B cell (primary cell): ENCODE data around the gene MSX1. TPM values are rescaled to one million over a fixed set of nuclear protein-coding genes. Genes with fewer than 3 reads are reported as not detected.

Source experiments
- ATAC-seq: fragments of 200-7000 bp; cut with Tn5 transposase; one replicate; pipeline ENCODE4 v1.10.0; 2021; ENCODE audit warnings: low read depth, mild to moderate bottlenecking, moderate number of reproducible peaks, moderate library complexity
- CTCF ChIA-PET: fragments of 350-600 bp; sonication (Branson Sonifier 250); formaldehyde crosslinking; loops from one replicate; lab custom pipeline; 2021; ENCODE audit warnings: antibody characterized with exemption, inconsistent platforms; lab: Charles Lee
- POLR2A ChIA-PET: fragments of 350-600 bp; sonication (Branson Sonifier 250); formaldehyde crosslinking; loops from one replicate; lab custom pipeline; 2021; ENCODE audit warnings: antibody characterized with exemption; lab: Charles Lee
- DNase-seq: peaks from one replicate; pipeline ENCODE4 v3.0.0; 2013
- H2AFZ ChIP-seq: 2 replicates; pipeline ENCODE4 v1.6.1; 2012; ENCODE audit warnings: mild to moderate bottlenecking, low read depth, low read length; ENCODE audit not compliant: insufficient read depth, poor library complexity, severe bottlenecking
- H3K27ac ChIP-seq, 2 donors: 1 replicate in 1 of 2; 2 replicates in 1 of 2; pipeline ENCODE4 v1.5.1; 2012 to 2013; ENCODE audit warnings: low read length in 2 of 2, mild to moderate bottlenecking in 2 of 2, moderate library complexity in 1 of 2
- H3K27me3 ChIP-seq, 4 experiments: fragments of 200-600 bp in 1 of 4; sonication (generic) in 1 of 4; replicated peaks in 1 of 4; 1 replicate in 2 of 4; 2 replicates in 2 of 4; pipeline versions ENCODE4 v1.6.1 to v1.7.0; 2013 to 2016; ENCODE audit warnings: low read length in 3 of 4, mild to moderate bottlenecking in 2 of 4, mixed read lengths in 1 of 4, moderate library complexity in 1 of 4; ENCODE audit not compliant: insufficient read depth in 4 of 4, control insufficient read depth in 3 of 4; ENCODE audit errors: control extremely low read depth in 1 of 4
- H3K36me3 ChIP-seq, 2 experiments: replicated peaks in 1 of 2; 1 replicate in 1 of 2; 2 replicates in 1 of 2; pipeline versions ENCODE4 v1.6.1 to v1.7.1; 2013; ENCODE audit warnings: low read length in 1 of 2; ENCODE audit not compliant: insufficient read depth in 2 of 2, control insufficient read depth in 1 of 2; ENCODE audit errors: control extremely low read depth in 1 of 2, extremely low read depth in 1 of 2
- H3K4me1 ChIP-seq, 2 donors: fragments of 200-600 bp in 1 of 2; sonication (generic) in 1 of 2; 1 replicate in 1 of 2; 2 replicates in 1 of 2; pipeline versions ENCODE4 v1.5.1 to v1.6.1; 2013 to 2017; ENCODE audit warnings: low read length in 2 of 2; ENCODE audit not compliant: control insufficient read depth in 2 of 2, insufficient read depth in 2 of 2
- H3K4me2 ChIP-seq: replicated peaks from 2 replicates; pipeline ENCODE3; 2012; ENCODE audit warnings: mild to moderate bottlenecking, low read depth, low read length; ENCODE audit not compliant: poor library complexity, severe bottlenecking
- H3K4me3 ChIP-seq, 5 experiments: fragments of 200-600 bp in 1 of 5; sonication (generic) in 1 of 5; 1 replicate in 3 of 5; 2 replicates in 2 of 5; pipeline versions ENCODE4 v1.5.1 to v1.7.0; 2011 to 2016; ENCODE audit warnings: low read length in 4 of 5, mild to moderate bottlenecking in 4 of 5, low read depth in 2 of 5, control low read depth in 1 of 5, moderate library complexity in 1 of 5; ENCODE audit not compliant: insufficient read depth in 1 of 5; ENCODE audit errors: control extremely low read depth in 1 of 5, extremely low read depth in 1 of 5
- H3K79me2 ChIP-seq: fragments of 200-600 bp; sonication (generic); one replicate; pipeline ENCODE4 v1.6.0; 2016; ENCODE audit warnings: low read length; ENCODE audit not compliant: control insufficient read depth, insufficient read depth
- H3K9ac ChIP-seq: fragments of 200-600 bp; sonication (generic); 2 replicates; pipeline ENCODE4 v1.6.1; 2017; ENCODE audit warnings: mild to moderate bottlenecking, low read length, moderate library complexity
- H3K9me3 ChIP-seq, 3 donors: one replicate each; pipeline versions ENCODE4 v1.6.1 to v1.7.1; 2013; ENCODE audit warnings: low read length in 2 of 3; ENCODE audit not compliant: control insufficient read depth in 2 of 3, insufficient read depth in 1 of 3; ENCODE audit errors: control extremely low read depth in 1 of 3
- H4K20me1 ChIP-seq: 2 replicates; pipeline ENCODE4 v1.6.0; 2012; ENCODE audit warnings: mild to moderate bottlenecking, low read length; ENCODE audit not compliant: insufficient read depth, control insufficient read depth, poor library complexity, severe bottlenecking
- H3K27ac Mint-ChIP-seq: one replicate; pipeline ENCODE4 v1.8.0; 2021; ENCODE audit warnings: mixed read lengths
- H3K27me3 Mint-ChIP-seq: one replicate; pipeline ENCODE4 v1.8.0; 2021; ENCODE audit warnings: mixed read lengths
- H3K4me1 Mint-ChIP-seq: one replicate; pipeline ENCODE4 v1.8.0; 2021; ENCODE audit warnings: mixed read lengths
- H3K4me3 Mint-ChIP-seq: one replicate; pipeline ENCODE4 v1.8.0; 2021; ENCODE audit warnings: mixed read lengths
- H3K9me3 Mint-ChIP-seq: one replicate; pipeline ENCODE4 v1.8.0; 2022; ENCODE audit warnings: mixed read lengths; ENCODE audit not compliant: insufficient read depth
- CTCF ChIP-seq: fragments of 200-600 bp; IDR thresholded peaks from one replicate; pipeline ENCODE4 v1.8.0; 2022; ENCODE audit warnings: antibody characterized with exemption, mild to moderate bottlenecking
- EZH2 ChIP-seq: IDR thresholded peaks from 2 replicates; pipeline ENCODE4 v1.6.1; 2012; ENCODE audit warnings: borderline replicate concordance, low read depth, mild to moderate bottlenecking, moderate library complexity, low read length; ENCODE audit not compliant: insufficient read depth, poor library complexity, severe bottlenecking
- WGBS: methylation state at CpG from one replicate; pipeline ENCODE4 v1.1.5; 2013; ENCODE audit warnings: missing lambda C conversion rate; ENCODE audit not compliant: insufficient coverage; 5-methylcytosine and 5-hydroxymethylcytosine counted together
- intact Hi-C: fragments of 100-400 bp; cut with micrococcal nuclease; formaldehyde crosslinking; loops from one replicate; pipeline ENCODE4 v1.10.0; 2022
- polyA plus RNA-seq: library from polyadenylated mRNA; depleted of rRNA; stranded (reverse); fragments of >200 nt; gene quantifications from 2 replicates; pipeline ENCODE4 v1.2.3, GENCODE V29; 2012
- total RNA-seq, 2 donors: library from RNA; stranded (reverse); fragments of 120-200 nt in 1 of 2; gene quantifications; 1 replicate in 1 of 2; 2 replicates in 1 of 2; pipeline versions ENCODE4 v1.2.3 to v1.2.4, GENCODE V29; 2013 to 2022

Gene MSX1
- total and polyA plus RNA-seq, 2 donors (not counting 1 experiment from before 2014, with no cell fraction given), result 0.09 TPM; not detected in 1

- intact Hi-C loops, result no loop called here
- ATAC-seq (no peak), DNase-seq (peak; percentile 47)
- H4K20me1 ChIP-seq, result no peaks in the 10 kb centered on the region
- Mint-ChIP-seq H3K9me3 (no peaks in the 10 kb centered on the region), H3K4me3 (no peak overlapping the region), H3K27ac (peak overlapping the region; percentile 59), H3K4me1 (peaks cover 24% of the 10 kb centered on the region), H3K27me3 (peaks cover 54% of the 10 kb centered on the region)
- peaks cover 51 to 81% of the 10 kb centered on the region in 2 donors for H3K4me1 ChIP-seq
- H2AFZ ChIP-seq, result no peak overlapping the region
- H3K9me3 ChIP-seq, result peaks cover 4 to 90% (median 45%) of the 10 kb centered on the region in 3 donors
- H3K4me3 ChIP-seq, result peak overlapping the region in 1 of 5 experiments; percentile 18
- no peak overlapping the region for H3K9ac ChIP-seq
- H3K27ac ChIP-seq, result no peak overlapping the region
- POLR2A ChIA-PET, result no interaction called here
- H3K36me3 ChIP-seq, result no peaks in the 10 kb centered on the region
- WGBS, result 17% methylated on average over 25 of the region's 25 CpGs
- H3K4me2 ChIP-seq, result no peak overlapping the region
- CTCF ChIA-PET, result interaction anchor here (0.7 to 2.4 kb wide), 4 partner anchors 11 to 373 kb away, joined by 3 to 9 read pairs (median 4); no protein-coding TSS in a partner anchor
- H3K27me3 ChIP-seq, result peaks cover 0 to 97% (median 81%) of the 10 kb centered on the region in 4 experiments
- no peaks in the 10 kb centered on the region for H3K79me2 ChIP-seq
- TF ChIP-seq CTCF, result no peak
- no peak for TF ChIP-seq EZH2
Observed at GRCh38 chr4:4864443-4864939, 5.0 kb downstream of the MSX1 start.

GRCh38 chr4:4864940-4865704, 5.7 kb downstream of the MSX1 start:
- CTCF ChIA-PET, result interaction anchor here (0.7 to 2.4 kb wide), 4 partner anchors 11 to 373 kb away, joined by 3 to 9 read pairs (median 4); no protein-coding TSS in a partner anchor
- intact Hi-C loops, result no loop called here
- peaks cover 28% of the 10 kb centered on the region for H3K4me1 Mint-ChIP-seq
- DNase-seq (peak; percentile 50), ATAC-seq (no peak)
- Histone ChIP-seq H3K4me2 (peak overlapping the region; percentile 63), H3K27me3 (peaks cover 0 to 100% (median 84%) of the 10 kb centered on the region in 4 experiments), H4K20me1 (no peaks in the 10 kb centered on the region), H2AFZ (no peak overlapping the region), H3K4me3 (peak overlapping the region in 1 of 5 experiments; percentile 15), H3K9me3 (peaks cover 4 to 94% (median 51%) of the 10 kb centered on the region in 3 donors), H3K79me2 (no peaks in the 10 kb centered on the region), H3K4me1 (peaks cover 49 to 84% of the 10 kb centered on the region in 2 donors), H3K27ac (no peak overlapping the region), H3K36me3 (no peaks in the 10 kb centered on the region), H3K9ac (no peak overlapping the region)
- TF ChIP-seq CTCF (no peak), EZH2 (no peak)
- H3K27me3 Mint-ChIP-seq, result peaks cover 60% of the 10 kb centered on the region
- peak overlapping the region; percentile 73 for H3K27ac Mint-ChIP-seq
- H3K4me3 Mint-ChIP-seq, result peak overlapping the region; percentile 8
- H3K9me3 Mint-ChIP-seq, result no peaks in the 10 kb centered on the region
- POLR2A ChIA-PET, result no interaction called here
- WGBS, result 11% methylated on average over 29 of the region's 43 CpGs
